Smooth muscle cell (in vitro differentiated cells): Measurements from ENCODE around the gene RRP7A. TPM values are rescaled to one million over a fixed set of nuclear protein-coding genes. Genes with fewer than 3 reads are reported as not detected.
"Not testable (repeated sequence)": the region's sequence is repeated elsewhere in the genome, so short reads cannot be mapped to it uniquely, and the experiment has no call there.

Experiments used
- DNase-seq: peaks from one replicate; lab custom pipeline; 2025; ENCODE audit not compliant: unreplicated experiment; lab: John Stamatoyannopoulos, UW
- H2AFZ ChIP-seq: fragments of 200-600 bp; sonication (generic); 2 replicates; pipeline ENCODE4 v1.6.0; 2016; ENCODE audit warnings: antibody characterized with exemption, low read depth, mild to moderate bottlenecking
- H3F3A ChIP-seq: fragments of 200-600 bp; sonication (generic); 2 replicates; pipeline ENCODE4 v1.6.0; 2017; ENCODE audit warnings: antibody characterized with exemption, low read depth
- H3K27ac ChIP-seq: fragments of 200-600 bp; sonication (generic); 2 replicates; pipeline ENCODE4 v1.5.1; 2016; ENCODE audit warnings: low read depth, mild to moderate bottlenecking
- H3K27me3 ChIP-seq: fragments of 200-600 bp; sonication (generic); 2 replicates; pipeline ENCODE4 v1.6.1; 2016; ENCODE audit warnings: low read depth, mild to moderate bottlenecking
- H3K36me3 ChIP-seq: fragments of 200-600 bp; sonication (generic); 2 replicates; pipeline ENCODE4 v1.5.1; 2016; ENCODE audit warnings: low read depth
- H3K4me1 ChIP-seq: fragments of 200-600 bp; sonication (generic); 2 replicates; pipeline ENCODE4 v1.5.1; 2016; ENCODE audit warnings: low read depth
- H3K4me2 ChIP-seq: fragments of 200-600 bp; sonication (generic); 2 replicates; pipeline ENCODE4 v1.6.0; 2016; ENCODE audit warnings: mild to moderate bottlenecking
- H3K4me3 ChIP-seq: fragments of 200-600 bp; sonication (generic); 2 replicates; pipeline ENCODE4 v1.5.1; 2016; ENCODE audit warnings: mild to moderate bottlenecking
- H3K79me2 ChIP-seq: fragments of 200-600 bp; sonication (generic); 2 replicates; pipeline ENCODE4 v1.6.0; 2016; ENCODE audit warnings: low read depth, mild to moderate bottlenecking
- H3K9ac ChIP-seq: fragments of 200-600 bp; sonication (generic); 2 replicates; pipeline ENCODE4 v1.6.0; 2016; ENCODE audit warnings: low read depth
- H3K9me3 ChIP-seq: fragments of 200-600 bp; sonication (generic); replicated peaks from 2 replicates; pipeline ENCODE4 v1.5.1; 2016; ENCODE audit warnings: low read depth
- H4K20me1 ChIP-seq: fragments of 200-600 bp; sonication (generic); 2 replicates; pipeline ENCODE4 v1.6.0; 2016; ENCODE audit warnings: low read depth
- WGBS: methylation state at CpG from one replicate; pipeline ENCODE4 v1.1.7; 2016; ENCODE audit warnings: low lambda C conversion rate; 5-methylcytosine and 5-hydroxymethylcytosine counted together
- polyA plus RNA-seq: library from polyadenylated mRNA; unstranded; fragments of >200 nt; fragmentation: Nextera tagmentation; extraction: Ambion mirVana; gene quantifications from 2 replicates; pipeline ENCODE4 v1.2.1, GENCODE V29; 2016
- total RNA-seq: library from RNA; depleted of rRNA; stranded (reverse); fragments of >200 nt; gene quantifications from 2 replicates; pipeline ENCODE4 v1.2.3, GENCODE V29; 2014
- TF ChIP-seq, protein P1 (sequence below): fragments of 200-600 bp; sonication (generic); IDR thresholded peaks from 2 replicates; pipeline ENCODE4 v1.5.1; 2017; ENCODE audit warnings: borderline replicate concordance, mild to moderate bottlenecking, antibody characterized with exemption; ENCODE audit not compliant: insufficient read depth, poor library complexity, severe bottlenecking

Gene RRP7A
- total and polyA plus RNA-seq, 2 experiments from 2014 or later = 24.5 to 64.2 TPM

DNA sequence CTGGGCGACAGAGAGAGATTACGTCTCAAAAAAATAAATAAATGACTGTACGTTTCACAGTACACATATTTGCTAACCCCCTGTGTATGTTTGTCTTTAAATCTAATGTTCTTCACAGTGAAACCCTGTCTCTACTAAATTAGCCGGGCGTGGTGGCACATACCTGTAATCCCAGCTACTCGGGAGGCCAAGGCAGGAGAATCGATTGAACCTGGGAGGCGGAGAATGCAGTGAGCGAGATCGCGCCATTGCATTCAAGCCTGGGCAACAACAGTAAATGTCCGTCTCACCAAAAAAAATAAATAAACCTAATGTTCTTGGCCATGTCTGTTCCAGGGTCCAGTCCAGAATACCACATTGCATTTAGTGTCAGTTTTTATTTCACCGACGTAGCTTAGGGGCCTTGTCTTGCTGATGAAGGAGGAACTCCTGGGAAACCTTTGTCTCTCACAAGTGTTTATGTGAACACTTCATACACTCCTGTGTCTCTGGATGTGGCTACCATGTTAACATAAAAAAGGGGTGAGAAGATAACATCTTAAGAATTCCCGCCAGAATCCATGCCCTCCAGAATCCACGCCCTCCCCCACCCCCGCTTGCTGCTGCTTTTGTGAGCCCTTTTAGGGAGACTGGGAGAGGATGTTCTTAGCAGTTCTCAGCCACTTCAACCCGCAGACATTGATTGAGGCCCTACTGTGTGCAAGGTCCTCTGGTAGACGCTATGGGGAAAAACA, 29.2 kb upstream of the RRP7A start:
- no peak overlapping the region for H3K4me2 ChIP-seq
- H3K27ac ChIP-seq = no peak overlapping the region
- H3K79me2 ChIP-seq = no peaks in the 10 kb centered on the region
- no peaks in the 10 kb centered on the region for H3K27me3 ChIP-seq
- no peak overlapping the region for H2AFZ ChIP-seq
- no peaks in the 10 kb centered on the region for H3K9me3 ChIP-seq
- no peaks in the 10 kb centered on the region for H3K4me1 ChIP-seq
- 81% methylated on average over 19 of the region's 19 CpGs for WGBS
- no peak for DNase-seq
- H4K20me1 ChIP-seq = no peaks in the 10 kb centered on the region
- H3F3A ChIP-seq = no peaks in the 10 kb centered on the region
- H3K9ac ChIP-seq = no peak overlapping the region
- no peaks in the 10 kb centered on the region for H3K36me3 ChIP-seq
- H3K4me3 ChIP-seq = no peak overlapping the region
- TF ChIP-seq, protein P1, sequence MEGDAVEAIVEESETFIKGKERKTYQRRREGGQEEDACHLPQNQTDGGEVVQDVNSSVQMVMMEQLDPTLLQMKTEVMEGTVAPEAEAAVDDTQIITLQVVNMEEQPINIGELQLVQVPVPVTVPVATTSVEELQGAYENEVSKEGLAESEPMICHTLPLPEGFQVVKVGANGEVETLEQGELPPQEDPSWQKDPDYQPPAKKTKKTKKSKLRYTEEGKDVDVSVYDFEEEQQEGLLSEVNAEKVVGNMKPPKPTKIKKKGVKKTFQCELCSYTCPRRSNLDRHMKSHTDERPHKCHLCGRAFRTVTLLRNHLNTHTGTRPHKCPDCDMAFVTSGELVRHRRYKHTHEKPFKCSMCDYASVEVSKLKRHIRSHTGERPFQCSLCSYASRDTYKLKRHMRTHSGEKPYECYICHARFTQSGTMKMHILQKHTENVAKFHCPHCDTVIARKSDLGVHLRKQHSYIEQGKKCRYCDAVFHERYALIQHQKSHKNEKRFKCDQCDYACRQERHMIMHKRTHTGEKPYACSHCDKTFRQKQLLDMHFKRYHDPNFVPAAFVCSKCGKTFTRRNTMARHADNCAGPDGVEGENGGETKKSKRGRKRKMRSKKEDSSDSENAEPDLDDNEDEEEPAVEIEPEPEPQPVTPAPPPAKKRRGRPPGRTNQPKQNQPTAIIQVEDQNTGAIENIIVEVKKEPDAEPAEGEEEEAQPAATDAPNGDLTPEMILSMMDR = no peak

DNA sequence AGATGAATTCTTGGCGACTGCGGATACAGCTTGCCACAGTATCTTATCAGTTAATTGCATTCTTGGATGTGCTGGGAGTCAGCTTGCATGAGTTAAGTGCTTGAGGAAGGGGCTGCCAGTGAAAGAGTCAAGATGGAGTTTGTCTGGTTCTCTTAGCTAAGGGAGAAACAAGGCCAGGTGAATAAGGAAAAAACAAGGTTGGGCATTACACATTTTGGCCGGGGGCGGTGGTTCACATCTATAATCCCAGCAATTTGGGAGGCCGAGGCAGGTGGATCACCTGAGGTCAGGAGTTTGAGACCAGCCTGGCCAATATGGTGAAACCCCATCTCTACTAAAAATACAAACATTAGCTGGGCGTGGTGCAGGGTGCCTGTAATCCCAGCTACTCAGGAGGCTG, 28.5 kb upstream of the RRP7A start:
- not testable (repeated sequence) for H3K27ac ChIP-seq, H3K4me3 ChIP-seq, H3K4me2 ChIP-seq, H3K36me3 ChIP-seq, H3F3A ChIP-seq, DNase-seq, H3K79me2 ChIP-seq, H3K4me1 ChIP-seq, H3K9me3 ChIP-seq, H2AFZ ChIP-seq, H4K20me1 ChIP-seq, H3K9ac ChIP-seq, H3K27me3 ChIP-seq
- 57% methylated on average over 6 of the region's 6 CpGs for WGBS

DNA sequence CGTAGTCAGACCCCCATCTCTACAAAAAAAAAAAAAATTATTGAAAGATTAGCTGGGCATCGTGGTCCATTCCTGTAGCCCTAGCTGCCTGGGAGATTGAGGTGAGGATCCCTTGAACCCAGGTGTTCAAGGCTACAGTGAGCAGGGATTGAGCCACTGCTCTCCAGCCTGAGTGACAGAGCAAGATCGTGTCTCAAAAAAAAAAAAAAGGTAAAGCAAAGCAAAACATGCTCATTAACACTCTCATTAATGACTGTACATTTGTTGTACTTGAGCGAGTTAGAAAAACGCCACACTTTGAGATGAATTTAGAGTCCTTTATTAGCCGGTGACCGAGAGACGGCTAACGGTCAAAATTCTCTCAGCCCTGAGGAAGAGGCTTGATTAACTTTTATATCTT, 28.0 kb upstream of the RRP7A start:
- Histone ChIP-seq H3K9me3 (no peaks in the 10 kb centered on the region), H2AFZ (no peak overlapping the region), H3K4me3 (no peak overlapping the region), H3K4me2 (no peak overlapping the region), H3K27me3 (no peaks in the 10 kb centered on the region), H3K9ac (no peak overlapping the region), H3K27ac (no peak overlapping the region), H3F3A (no peaks in the 10 kb centered on the region), H3K36me3 (no peaks in the 10 kb centered on the region), H3K4me1 (no peaks in the 10 kb centered on the region), H3K79me2 (no peaks in the 10 kb centered on the region), H4K20me1 (no peaks in the 10 kb centered on the region)
- DNase-seq = no peak
- 72% methylated on average over 9 of the region's 9 CpGs for WGBS
- TF ChIP-seq, protein P1 = no peak

DNA sequence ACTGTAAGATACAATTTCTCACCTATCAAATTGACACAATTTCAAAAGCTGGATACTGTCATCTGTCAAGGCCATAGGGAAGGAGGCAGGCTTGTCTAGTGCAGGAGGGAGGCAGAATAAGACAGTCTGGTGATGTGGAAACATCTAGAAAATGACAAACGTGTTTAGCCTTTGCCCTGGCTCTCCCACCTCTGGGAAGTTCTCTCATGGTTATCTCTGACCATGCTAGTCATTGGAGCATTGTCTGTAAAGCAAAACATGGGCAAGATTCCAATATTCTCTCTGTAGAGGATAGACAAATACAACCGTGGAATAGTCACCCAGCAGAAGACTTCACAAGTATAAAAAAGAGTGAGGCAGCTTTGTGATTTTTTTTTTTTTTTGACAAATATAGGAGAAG, 25.1 kb upstream of the RRP7A start:
- no peaks in the 10 kb centered on the region for H3K4me1 ChIP-seq
- no peak overlapping the region for H3K4me3 ChIP-seq
- H3K4me2 ChIP-seq = no peak overlapping the region
- no peak overlapping the region for H3K27ac ChIP-seq
- H3K36me3 ChIP-seq = no peaks in the 10 kb centered on the region
- H4K20me1 ChIP-seq = no peaks in the 10 kb centered on the region
- no peak overlapping the region for H2AFZ ChIP-seq
- 72% methylated on average over 2 of the region's 2 CpGs for WGBS
- TF ChIP-seq, protein P1 = no peak
- no peak for DNase-seq
- H3K27me3 ChIP-seq = no peaks in the 10 kb centered on the region
- no peak overlapping the region for H3K9ac ChIP-seq
- H3F3A ChIP-seq = no peaks in the 10 kb centered on the region
- H3K79me2 ChIP-seq = no peaks in the 10 kb centered on the region
- no peaks in the 10 kb centered on the region for H3K9me3 ChIP-seq

GRCh38 chr22:42539236-42539771, 19.7 kb upstream of the RRP7A start:
- H3K27ac ChIP-seq, H3K4me1 ChIP-seq, H3K4me2 ChIP-seq, H4K20me1 ChIP-seq, H3F3A ChIP-seq, H3K9ac ChIP-seq, H3K79me2 ChIP-seq, H3K27me3 ChIP-seq, H3K36me3 ChIP-seq, DNase-seq, H3K4me3 ChIP-seq, H2AFZ ChIP-seq, H3K9me3 ChIP-seq: not testable (repeated sequence)
- WGBS = 64% methylated on average over 10 of the region's 11 CpGs

GRCh38 chr22:42537199-42537831, 17.7 kb upstream of the RRP7A start:
- not testable (repeated sequence) for H3K4me2 ChIP-seq, H3K27me3 ChIP-seq, H3K9ac ChIP-seq, DNase-seq, H3K27ac ChIP-seq, H3K36me3 ChIP-seq, H4K20me1 ChIP-seq, H3K79me2 ChIP-seq, H3K4me1 ChIP-seq, H3K4me3 ChIP-seq, H3K9me3 ChIP-seq, H2AFZ ChIP-seq, H3F3A ChIP-seq
- 64% methylated on average over 14 of the region's 14 CpGs for WGBS
